ES-I3 (cell line): ENCODE results near the gene INPP5K.

Source experiments
- H3K36me3 ChIP-seq: 2 replicates; pipeline ENCODE4 v1.6.1; 2013; ENCODE audit warnings: mild to moderate bottlenecking, low read length, control low read depth, moderate library complexity; ENCODE audit not compliant: insufficient read depth
- H3K4me1 ChIP-seq: 2 replicates; pipeline ENCODE4 v1.6.1; 2013; ENCODE audit warnings: mild to moderate bottlenecking, control low read depth, low read length; ENCODE audit not compliant: insufficient read depth
- H3K9ac ChIP-seq: 2 replicates; pipeline ENCODE4 v1.6.1; 2013; ENCODE audit warnings: low read depth, mild to moderate bottlenecking, low read length, moderate library complexity
- H3K9me3 ChIP-seq: 2 replicates; pipeline ENCODE4 v1.6.1; 2013; ENCODE audit warnings: mild to moderate bottlenecking, low read length, moderate library complexity; ENCODE audit not compliant: control insufficient read depth, insufficient read depth

The INPP5K gene

GRCh38 chr17:1555651-1556471, 39.4 kb upstream of the INPP5K start:
- H3K4me1 ChIP-seq, result peaks cover 8% of the 10 kb centered on the region
- H3K9ac ChIP-seq, result no peak overlapping the region
- no peaks in the 10 kb centered on the region for H3K9me3 ChIP-seq
- H3K36me3 ChIP-seq, result peaks cover 6% of the 10 kb centered on the region; the same call in 1 of the 2 replicates

GRCh38 chr17:1554751-1555540, 38.5 kb upstream of the INPP5K start:
- Histone ChIP-seq H3K9ac (no peak overlapping the region), H3K9me3 (no peaks in the 10 kb centered on the region), H3K36me3 (peaks cover 8% of the 10 kb centered on the region; the same call in 1 of the 2 replicates), H3K4me1 (peaks cover 6% of the 10 kb centered on the region)

- H3K36me3 ChIP-seq, result peaks cover 10% of the 10 kb centered on the region; the same call in 1 of the 2 replicates
- no peaks in the 10 kb centered on the region for H3K4me1 ChIP-seq
- H3K9ac ChIP-seq, result no peak overlapping the region
- H3K9me3 ChIP-seq, result no peaks in the 10 kb centered on the region
Observed at GRCh38 chr17:1553354-1554266, 37.2 kb upstream of the INPP5K start.

GRCh38 chr17:1552932-1553331, 36.5 kb upstream of the INPP5K start:
- Histone ChIP-seq H3K9me3 (no peaks in the 10 kb centered on the region), H3K4me1 (no peaks in the 10 kb centered on the region), H3K9ac (no peak overlapping the region), H3K36me3 (peaks cover 10% of the 10 kb centered on the region; the same call in 1 of the 2 replicates)

GRCh38 chr17:1551741-1552140, 35.3 kb upstream of the INPP5K start:
- Histone ChIP-seq H3K4me1 (no peaks in the 10 kb centered on the region), H3K9me3 (no peaks in the 10 kb centered on the region), H3K36me3 (peaks cover 10% of the 10 kb centered on the region; the same call in 1 of the 2 replicates), H3K9ac (no peak overlapping the region)

GRCh38 chr17:1548032-1548431, 31.6 kb upstream of the INPP5K start:
- no peak overlapping the region for H3K9ac ChIP-seq
- H3K36me3 ChIP-seq, result 0 out of 2 replicates have a peak, but pooled peaks cover 10% of the 10 kb centered on the region
- H3K9me3 ChIP-seq, result no peaks in the 10 kb centered on the region
- peaks cover 5% of the 10 kb centered on the region; the same call in 1 of the 2 replicates for H3K4me1 ChIP-seq

- no peaks in the 10 kb centered on the region for H3K9me3 ChIP-seq
- no peak overlapping the region for H3K9ac ChIP-seq
- H3K36me3 ChIP-seq, result peaks cover 4% of the 10 kb centered on the region; the same call in 1 of the 2 replicates
Observed at GRCh38 chr17:1546292-1546922, 30.0 kb upstream of the INPP5K start.

GRCh38 chr17:1545618-1546017, 29.2 kb upstream of the INPP5K start:
- peaks cover 8% of the 10 kb centered on the region for H3K36me3 ChIP-seq
- H3K9ac ChIP-seq, result no peak overlapping the region
- peaks cover 5% of the 10 kb centered on the region; the same call in 1 of the 2 replicates for H3K4me1 ChIP-seq
- no peaks in the 10 kb centered on the region for H3K9me3 ChIP-seq

More at GRCh38 chr17:1546292-1546922, 30.0 kb upstream of the INPP5K start:
- peaks cover 5% of the 10 kb centered on the region; the same call in 1 of the 2 replicates for H3K4me1 ChIP-seq

- no peaks in the 10 kb centered on the region for H3K9me3 ChIP-seq
- peaks cover 9% of the 10 kb centered on the region for H3K36me3 ChIP-seq
- H3K9ac ChIP-seq, result no peak overlapping the region
- H3K4me1 ChIP-seq, result peaks cover 5% of the 10 kb centered on the region; the same call in 1 of the 2 replicates
Observed at GRCh38 chr17:1542316-1542715, 25.9 kb upstream of the INPP5K start.

- Histone ChIP-seq H3K9me3 (no peaks in the 10 kb centered on the region), H3K9ac (no peak overlapping the region), H3K4me1 (peaks cover 5% of the 10 kb centered on the region; the same call in 1 of the 2 replicates), H3K36me3 (peaks cover 10% of the 10 kb centered on the region)
Observed at GRCh38 chr17:1541367-1541904, 25.0 kb upstream of the INPP5K start.

- no peaks in the 10 kb centered on the region for H3K9me3 ChIP-seq
- peaks cover 10% of the 10 kb centered on the region for H3K36me3 ChIP-seq
- H3K9ac ChIP-seq, result no peak overlapping the region
Observed at GRCh38 chr17:1539811-1540210, 23.4 kb upstream of the INPP5K start.

GRCh38 chr17:1535737-1536136, 19.3 kb upstream of the INPP5K start:
- peaks cover 24% of the 10 kb centered on the region for H3K36me3 ChIP-seq
- no peaks in the 10 kb centered on the region for H3K9me3 ChIP-seq
- no peak overlapping the region for H3K9ac ChIP-seq
- no peaks in the 10 kb centered on the region for H3K4me1 ChIP-seq

More at GRCh38 chr17:1539811-1540210, 23.4 kb upstream of the INPP5K start:
- H3K4me1 ChIP-seq, result peaks cover 5% of the 10 kb centered on the region; the same call in 1 of the 2 replicates

GRCh38 chr17:1533661-1534325, 17.4 kb upstream of the INPP5K start:
- Histone ChIP-seq H3K9me3 (no peaks in the 10 kb centered on the region), H3K4me1 (no peaks in the 10 kb centered on the region), H3K9ac (no peak overlapping the region), H3K36me3 (peaks cover 30% of the 10 kb centered on the region)
